ENCODE results near the gene PELI2.

The PELI2 gene

DNA sequence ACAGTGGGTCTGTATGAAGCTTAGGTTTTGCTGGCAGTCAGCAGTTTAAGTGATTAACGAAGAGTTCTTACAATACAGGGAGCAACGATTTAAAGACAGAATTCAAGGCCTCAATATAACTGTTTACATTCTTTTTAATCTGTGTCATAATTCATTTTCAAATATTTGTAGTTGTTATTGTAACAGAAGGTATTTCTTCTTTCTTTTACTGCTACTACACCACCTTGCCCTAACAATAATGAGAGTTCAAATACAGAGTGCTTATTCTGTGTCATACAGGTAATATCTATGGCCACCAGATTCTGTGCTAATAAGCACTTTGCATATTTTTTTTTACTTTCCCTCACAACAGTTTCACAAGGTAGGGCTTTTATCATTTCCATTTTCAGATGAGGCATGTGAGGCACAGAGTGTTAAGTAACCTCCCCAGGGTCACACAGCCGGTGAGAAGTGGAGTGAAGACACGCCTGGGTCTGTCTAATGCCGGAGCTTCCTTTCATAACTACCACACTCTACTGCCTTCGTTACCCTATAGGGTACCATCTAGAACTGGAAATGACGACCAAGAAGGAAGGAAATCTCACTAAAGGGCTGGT, 81.9 kb downstream of the PELI2 start:
- DNase-seq (ENCODE audit: low read depth in 1 of 2, low spot score in 1 of 2) = no peak

GRCh38 chr14:56202256-56202655, 84.0 kb downstream of the PELI2 start:
- DNase-seq (ENCODE audit: low read depth in 1 of 2, low spot score in 1 of 2) = no peak

- no peak for DNase-seq (ENCODE audit: low read depth in 1 of 2, low spot score in 1 of 2)
Measured at GRCh38 chr14:56205881-56206280, 87.7 kb downstream of the PELI2 start.

- DNase-seq (ENCODE audit: low read depth in 1 of 2, low spot score in 1 of 2) = no peak
Measured at GRCh38 chr14:56206596-56206995, 88.4 kb downstream of the PELI2 start.

DNA sequence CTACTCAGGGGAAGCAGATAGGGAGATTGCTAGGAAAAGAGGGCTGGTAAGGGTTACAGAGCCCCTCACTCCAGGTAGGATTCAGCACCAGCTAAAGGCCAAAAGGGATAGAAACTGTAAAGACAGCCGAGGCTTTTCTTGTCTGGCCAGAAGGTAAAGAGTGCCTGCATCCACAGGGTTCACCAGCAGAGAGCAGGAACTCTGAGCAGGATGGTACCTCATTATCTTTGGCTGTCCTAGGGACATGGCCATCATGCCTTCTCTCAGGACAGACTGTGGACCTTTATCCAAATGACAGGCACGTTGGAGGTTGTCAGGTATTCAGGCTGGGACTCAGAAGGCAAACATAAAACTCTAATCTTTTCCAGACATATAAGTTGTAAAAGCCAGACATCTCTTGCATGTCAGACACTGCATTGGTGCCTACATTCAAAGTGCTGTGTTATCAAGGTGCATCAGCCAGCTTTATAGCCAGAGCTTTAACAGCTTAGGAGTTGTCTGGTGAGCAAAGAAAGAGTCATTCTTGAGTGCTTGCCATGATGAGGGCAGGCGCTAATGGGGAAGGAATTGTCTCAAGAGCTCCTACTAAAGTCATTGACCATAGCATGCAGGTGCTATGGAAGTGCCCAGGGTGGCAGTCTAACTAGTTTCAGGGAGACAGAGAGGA, 89.5 kb downstream of the PELI2 start:
- DNase-seq (ENCODE audit: low read depth in 1 of 2, low spot score in 1 of 2) = no peak

GRCh38 chr14:56208520-56208919, 90.3 kb downstream of the PELI2 start:
- DNase-seq (ENCODE audit: low read depth in 1 of 2, low spot score in 1 of 2) = no peak

DNA sequence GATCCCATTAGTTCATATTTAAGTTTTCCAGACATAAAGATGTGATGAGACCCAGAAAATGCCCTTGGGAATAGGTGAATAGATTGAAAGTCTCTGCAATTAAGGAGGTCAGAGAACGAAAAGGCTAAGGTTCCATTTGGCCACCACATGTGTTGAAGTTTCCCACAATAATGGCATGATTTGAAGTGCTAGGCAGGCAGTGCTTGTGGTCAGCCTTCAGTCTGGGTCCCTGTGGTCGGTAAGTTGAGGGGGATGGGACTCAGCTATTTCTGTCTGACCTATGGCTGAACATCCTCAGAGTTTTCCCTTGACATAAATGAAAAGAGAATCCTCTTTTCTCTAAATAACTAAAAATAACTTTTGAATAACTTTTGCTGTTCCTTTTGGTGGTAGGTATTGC, 92.4 kb downstream of the PELI2 start:
- no peak for DNase-seq (ENCODE audit: low read depth in 1 of 2, low spot score in 1 of 2)

DNA sequence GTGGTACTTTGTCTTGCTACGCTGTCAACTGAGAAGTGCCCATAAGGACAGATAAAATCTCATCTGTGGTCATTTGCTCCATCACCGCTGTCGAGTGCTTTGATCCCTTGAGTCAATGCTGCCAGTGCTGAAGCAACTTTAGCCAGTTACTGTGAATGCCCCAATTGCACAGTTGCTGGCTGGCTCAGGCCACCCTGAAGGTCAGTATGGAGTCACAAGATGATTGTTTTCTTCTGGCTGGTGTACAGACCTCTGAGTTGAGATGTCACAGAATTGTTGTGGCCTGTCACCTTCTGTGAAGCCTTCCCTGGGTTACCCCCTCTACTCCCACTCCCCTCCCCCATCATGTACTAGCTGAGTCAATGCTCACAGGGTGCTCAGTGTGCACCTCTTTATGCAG, 92.9 kb downstream of the PELI2 start:
- DNase-seq (ENCODE audit: low read depth in 1 of 2, low spot score in 1 of 2) = no peak

GRCh38 chr14:56211844-56212243, 93.6 kb downstream of the PELI2 start:
- no peak for DNase-seq (ENCODE audit: low read depth in 1 of 2, low spot score in 1 of 2)

GRCh38 chr14:56212521-56212920, 94.3 kb downstream of the PELI2 start:
- DNase-seq (ENCODE audit: low read depth in 1 of 2, low spot score in 1 of 2) = no peak

DNA sequence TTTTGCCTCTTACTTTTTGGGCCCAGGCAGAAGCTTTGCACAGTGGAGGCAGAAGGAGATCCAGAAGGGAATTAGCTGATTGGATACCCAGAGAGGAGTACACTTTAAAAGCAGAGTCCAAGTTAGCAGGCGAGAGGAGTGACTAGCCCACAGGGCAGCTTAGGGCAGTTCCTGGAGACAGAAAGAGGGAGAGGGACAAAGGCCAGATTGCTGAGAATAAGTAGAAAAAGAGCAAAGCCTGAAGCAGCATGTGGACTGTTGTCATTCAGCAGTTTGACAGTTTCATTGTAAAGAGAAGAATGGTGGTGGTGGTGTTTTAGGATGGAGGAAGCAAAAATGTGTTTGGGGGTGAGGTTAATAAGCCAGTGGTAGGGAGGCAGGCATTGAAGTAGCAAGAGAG, 95.1 kb downstream of the PELI2 start:
- no peak for DNase-seq (ENCODE audit: low read depth in 1 of 2, low spot score in 1 of 2)

DNA sequence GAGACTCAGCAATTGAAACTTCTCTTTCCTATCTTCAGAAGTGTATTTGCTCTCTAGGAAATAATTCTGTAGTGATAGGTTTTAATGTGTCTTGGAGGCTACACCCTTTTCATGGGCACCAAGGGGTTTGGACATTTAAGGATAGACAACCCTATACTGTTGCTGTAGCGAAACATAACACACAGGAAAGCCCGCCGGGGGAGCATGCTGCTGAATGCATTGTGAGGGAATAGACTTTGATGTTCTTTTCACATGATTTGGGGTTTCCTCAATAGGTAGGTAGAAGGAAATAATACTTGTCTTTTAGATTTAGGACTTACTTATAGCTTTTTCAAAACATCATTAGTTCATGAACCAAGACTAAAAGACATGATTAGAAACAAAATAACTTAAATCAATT, 97.0 kb downstream of the PELI2 start:
- DNase-seq (ENCODE audit: low read depth in 1 of 2, low spot score in 1 of 2) = no peak

DNA sequence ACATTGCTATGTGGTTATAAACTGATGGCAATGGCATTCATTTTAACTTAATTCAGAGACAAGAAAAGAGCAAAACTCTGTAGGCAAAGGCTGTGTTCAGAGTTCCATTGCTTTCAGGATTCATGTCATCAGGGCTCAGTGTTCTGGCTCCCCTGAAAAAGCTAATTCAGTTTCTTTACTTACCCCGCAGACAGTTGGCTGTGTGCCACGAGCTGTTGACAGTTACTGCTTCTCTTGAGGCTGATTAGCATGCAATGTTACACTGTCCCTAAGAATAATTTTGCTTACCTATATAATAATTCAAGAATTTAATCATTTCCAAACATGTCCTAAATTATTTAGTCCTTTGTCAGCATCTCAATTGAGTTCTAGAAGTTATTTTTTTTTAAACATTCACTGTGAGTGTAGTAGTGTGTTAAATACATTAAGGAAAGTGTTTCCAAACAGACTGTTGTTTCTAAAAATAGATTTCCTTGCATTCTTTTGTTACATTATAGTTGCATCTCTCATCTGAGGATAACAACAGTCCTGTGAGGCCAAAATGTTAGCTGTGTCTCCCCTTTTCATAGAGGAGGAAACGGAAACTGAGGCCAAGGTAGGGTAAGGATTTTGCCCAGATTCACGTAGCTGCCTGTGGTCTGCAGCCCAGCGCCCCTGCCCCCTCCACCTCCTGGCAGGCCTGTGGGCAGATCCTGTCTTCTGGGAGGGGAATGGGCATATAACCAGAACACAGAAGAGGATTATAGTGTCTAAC, 98.6 kb downstream of the PELI2 start:
- no peak for DNase-seq (ENCODE audit: low read depth in 1 of 2, low spot score in 1 of 2)

- DNase-seq (ENCODE audit: low read depth in 1 of 2, low spot score in 1 of 2) = no peak
Measured at GRCh38 chr14:56217380-56218045, 99.3 kb downstream of the PELI2 start.

DNA sequence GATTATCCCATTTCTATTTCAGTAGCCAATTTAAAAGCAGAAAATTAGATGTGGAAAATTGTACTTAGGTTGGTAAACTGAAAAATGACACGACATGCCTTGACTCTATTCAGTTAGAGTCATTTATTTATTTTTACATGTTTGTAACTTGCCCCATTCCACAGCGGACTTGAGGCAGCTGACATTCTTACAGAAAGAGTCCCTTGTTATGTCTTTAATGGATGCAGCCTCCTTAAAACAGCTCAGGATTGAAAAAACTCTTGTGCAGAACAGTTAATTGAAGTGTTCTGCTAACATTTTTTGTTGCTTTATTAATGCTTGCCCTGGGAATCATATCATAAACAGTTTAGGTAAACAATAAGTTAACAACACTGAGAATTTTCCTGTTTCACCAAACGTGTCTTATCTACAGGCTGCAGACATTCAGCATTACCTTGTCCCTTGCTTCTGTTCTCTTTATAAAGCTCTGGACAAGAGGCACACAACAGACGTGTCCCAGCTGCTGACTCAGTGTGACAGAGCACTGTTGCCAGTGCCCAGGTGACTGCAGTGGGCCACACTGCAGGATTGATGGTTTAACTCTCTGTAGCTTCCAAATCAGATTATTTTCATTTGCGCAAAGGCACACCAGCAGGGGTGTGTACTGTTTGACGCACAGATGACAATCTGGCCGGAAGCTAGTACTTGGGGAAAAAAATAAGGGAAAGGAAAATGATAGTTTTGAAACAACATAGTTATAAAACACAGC, 101.6 kb downstream of the PELI2 start:
- DNase-seq (ENCODE audit: low read depth in 1 of 2, low spot score in 1 of 2) = no peak

DNA sequence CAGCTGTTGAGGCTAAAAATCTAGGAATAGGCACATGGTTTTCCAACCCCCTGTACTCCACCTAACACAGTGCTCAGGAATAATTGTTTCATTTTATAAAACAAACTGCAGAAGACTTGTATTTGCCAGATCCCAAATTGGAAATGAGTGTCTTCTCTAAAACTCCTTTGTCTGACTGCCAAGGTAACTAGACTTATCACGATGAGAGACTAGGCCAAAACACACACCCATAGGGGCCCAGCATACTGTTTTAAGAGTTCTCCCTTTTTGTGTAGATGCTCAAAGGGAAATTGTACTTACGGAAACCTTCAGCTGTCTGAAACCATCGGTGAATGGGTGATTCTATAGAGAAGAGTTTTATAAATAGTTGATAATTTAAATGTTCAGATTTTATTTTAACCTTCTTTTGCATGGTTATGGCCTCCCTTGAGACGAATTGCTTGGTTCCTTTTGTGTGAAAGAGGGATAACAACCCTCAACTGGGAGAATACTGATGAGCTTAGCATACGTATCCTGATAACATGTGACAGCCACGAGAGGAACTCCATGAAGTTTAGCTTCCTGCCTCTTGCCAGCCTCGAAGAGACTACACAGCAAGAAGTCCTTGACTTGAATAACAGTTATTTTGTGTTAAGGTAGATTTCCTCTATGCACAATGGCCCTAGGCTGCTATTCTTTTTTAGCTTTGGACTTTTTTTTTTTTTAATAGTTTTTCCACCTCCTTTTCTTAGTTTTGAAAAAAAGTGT, 103.3 kb downstream of the PELI2 start:
- no peak for DNase-seq (ENCODE audit: low read depth in 1 of 2, low spot score in 1 of 2)

- DNase-seq (ENCODE audit: low read depth in 1 of 2, low spot score in 1 of 2) = no peak
Measured at GRCh38 chr14:56224229-56224628, 106.0 kb downstream of the PELI2 start.

- no peak for DNase-seq (ENCODE audit: low read depth in 1 of 2, low spot score in 1 of 2)
Measured at GRCh38 chr14:56224691-56225681, 106.8 kb downstream of the PELI2 start.

- DNase-seq (ENCODE audit: low read depth in 1 of 2, low spot score in 1 of 2) = no peak
Measured at GRCh38 chr14:56235388-56235787, 117.2 kb downstream of the PELI2 start.

All from activated T-helper 1 cell treated with anti-CD3 and anti-CD28 coated beads, Interleukin-2, amount 50 U/mL, for 16 hours (primary cell).